NCI-H82 (cell line): ENCODE measurements around the gene PRKAG1.

Source experiments
- DNase-seq: peaks from one replicate; lab custom pipeline; 2025; lab: John Stamatoyannopoulos, UW

PRKAG1 gene

GRCh38 chr12:49031573-49032161, 13.1 kb upstream of the PRKAG1 start:
- DNase-seq, result no peak

- DNase-seq, result no peak
Measured at GRCh38 chr12:49030714-49031572, 12.4 kb upstream of the PRKAG1 start.

GRCh38 chr12:49030119-49030518, 11.5 kb upstream of the PRKAG1 start:
- no peak for DNase-seq

- no peak for DNase-seq
Measured at GRCh38 chr12:49028666-49029275, 10.2 kb upstream of the PRKAG1 start.

- DNase-seq, result no peak
Measured at GRCh38 chr12:49027846-49028555, 9.4 kb upstream of the PRKAG1 start.

- DNase-seq, result no peak
Measured at GRCh38 chr12:49026678-49027480, 8.3 kb upstream of the PRKAG1 start.

GRCh38 chr12:49026101-49026500, 7.5 kb upstream of the PRKAG1 start:
- DNase-seq, result no peak

- no peak for DNase-seq
Measured at GRCh38 chr12:49025463-49025862, 6.9 kb upstream of the PRKAG1 start.

GRCh38 chr12:49024543-49024942, 6.0 kb upstream of the PRKAG1 start:
- DNase-seq, result no peak

- DNase-seq, result no peak
Measured at GRCh38 chr12:49023812-49024211, 5.2 kb upstream of the PRKAG1 start.

- DNase-seq, result no peak
Measured at GRCh38 chr12:49022558-49023178, 4.1 kb upstream of the PRKAG1 start.

GRCh38 chr12:49021292-49021915, 2.8 kb upstream of the PRKAG1 start:
- DNase-seq, result no peak

GRCh38 chr12:49020441-49020840, 1.9 kb upstream of the PRKAG1 start:
- no peak for DNase-seq

- peak; percentile 84 for DNase-seq
Measured at GRCh38 chr12:49019443-49020324, 1.1 kb upstream of the PRKAG1 start.

GRCh38 chr12:49019120-49019430, 499 bp upstream of the PRKAG1 start:
- DNase-seq, result no peak

- peak; percentile 56 for DNase-seq
Measured at GRCh38 chr12:49017891-49018260, 700 bp downstream of the PRKAG1 start.

- DNase-seq, result no peak
Measured at GRCh38 chr12:49015196-49015595, 3.4 kb downstream of the PRKAG1 start.

GRCh38 chr12:49014547-49014946, 4.0 kb downstream of the PRKAG1 start:
- DNase-seq, result peak; percentile 24

- no peak for DNase-seq
Measured at GRCh38 chr12:49013428-49013827, 5.1 kb downstream of the PRKAG1 start.

GRCh38 chr12:49012739-49013138, 5.8 kb downstream of the PRKAG1 start:
- no peak for DNase-seq
